Endodermal cell (in vitro differentiated cells): Measurements from ENCODE around the gene YWHAQ. TPM values are rescaled to one million over a fixed set of nuclear protein-coding genes. Genes with fewer than 3 reads are reported as not detected.
A peak's percentile ranks its signal among the peaks of the same experiment; 100 is the strongest.

Experiments used
- DNase-seq: peaks from one replicate; pipeline ENCODE4 v3.0.0-alpha.2; 2017
- H3K27ac ChIP-seq: 2 replicates; pipeline ENCODE4 v1.5.1; 2013; ENCODE audit warnings: mild to moderate bottlenecking, low read depth, low read length, moderate library complexity
- H3K27me3 ChIP-seq: 2 replicates; pipeline ENCODE4 v1.6.1; 2013; ENCODE audit warnings: mild to moderate bottlenecking, low read length, moderate library complexity; ENCODE audit not compliant: insufficient read depth, control insufficient read depth, poor library complexity, severe bottlenecking
- H3K36me3 ChIP-seq: 2 replicates; pipeline ENCODE4 v1.7.0; 2013; ENCODE audit warnings: mild to moderate bottlenecking, low read length, moderate library complexity; ENCODE audit not compliant: control insufficient read depth, insufficient read depth
- H3K4me1 ChIP-seq: one replicate; pipeline ENCODE4 v1.7.0; 2013; ENCODE audit warnings: low read length; ENCODE audit not compliant: control insufficient read depth, insufficient read depth
- H3K4me3 ChIP-seq: 2 replicates; pipeline ENCODE4 v1.5.1; 2013; ENCODE audit warnings: mild to moderate bottlenecking, low read length, moderate library complexity
- H3K9ac ChIP-seq: 2 replicates; pipeline ENCODE4 v1.6.1; 2013; ENCODE audit warnings: mild to moderate bottlenecking, low read length, moderate library complexity; ENCODE audit not compliant: poor library complexity, severe bottlenecking; ENCODE audit errors: extremely low read depth
- H3K9me3 ChIP-seq: 2 replicates; pipeline ENCODE4 v1.6.1; 2013; ENCODE audit warnings: mild to moderate bottlenecking, low read length, moderate library complexity; ENCODE audit not compliant: control insufficient read depth
- H3K27ac Mint-ChIP-seq: 2 replicates; pipeline ENCODE4 v1.8.0; 2020; ENCODE audit warnings: mixed read lengths
- H3K27me3 Mint-ChIP-seq: 2 replicates; pipeline ENCODE4 v1.8.0; 2021; ENCODE audit warnings: mild to moderate bottlenecking, mixed read lengths; ENCODE audit not compliant: insufficient read depth
- H3K36me3 Mint-ChIP-seq: 2 replicates; pipeline ENCODE4 v1.8.0; 2020; ENCODE audit warnings: low read depth, mixed read lengths
- H3K4me1 Mint-ChIP-seq: 2 replicates; pipeline ENCODE4 v1.8.0; 2020; ENCODE audit warnings: mixed read lengths
- H3K4me3 Mint-ChIP-seq: 2 replicates; pipeline ENCODE4 v1.8.0; 2020; ENCODE audit warnings: mild to moderate bottlenecking, moderate library complexity, mixed read lengths
- H3K9me3 Mint-ChIP-seq: 2 replicates; pipeline ENCODE4 v1.8.0; 2020; ENCODE audit warnings: mild to moderate bottlenecking, mixed read lengths
- CTCF ChIP-seq: fragments of 200-600 bp; sonication (generic); conservative IDR thresholded peaks from 2 replicates; pipeline ENCODE4 v1.5.0; 2021; ENCODE audit warnings: antibody characterized with exemption, mild to moderate bottlenecking
- WGBS, 2 experiments: methylation state at CpG; one replicate each; pipeline versions ENCODE4 v1.1.5 to v1.1.7; 2013; ENCODE audit warnings: missing lambda C conversion rate in 2 of 2, mixed read lengths in 1 of 2; ENCODE audit not compliant: insufficient coverage in 1 of 2, insufficient read length in 1 of 2; 5-methylcytosine and 5-hydroxymethylcytosine counted together
- total RNA-seq, 2 donors: library from RNA; stranded (reverse); fragmentation: NEBNext Ultra II Directional in 1 of 2; extraction: Animal tissue kit (Norgen Biotek cat#: 25700) in 1 of 2; gene quantifications; 2 replicates in 1 of 2; 3 replicates in 1 of 2; pipeline ENCODE4 v1.2.1, GENCODE V29; 2021

Gene YWHAQ
- total RNA-seq, 2 donors from 2014 or later, result 357 to 374 TPM

DNA sequence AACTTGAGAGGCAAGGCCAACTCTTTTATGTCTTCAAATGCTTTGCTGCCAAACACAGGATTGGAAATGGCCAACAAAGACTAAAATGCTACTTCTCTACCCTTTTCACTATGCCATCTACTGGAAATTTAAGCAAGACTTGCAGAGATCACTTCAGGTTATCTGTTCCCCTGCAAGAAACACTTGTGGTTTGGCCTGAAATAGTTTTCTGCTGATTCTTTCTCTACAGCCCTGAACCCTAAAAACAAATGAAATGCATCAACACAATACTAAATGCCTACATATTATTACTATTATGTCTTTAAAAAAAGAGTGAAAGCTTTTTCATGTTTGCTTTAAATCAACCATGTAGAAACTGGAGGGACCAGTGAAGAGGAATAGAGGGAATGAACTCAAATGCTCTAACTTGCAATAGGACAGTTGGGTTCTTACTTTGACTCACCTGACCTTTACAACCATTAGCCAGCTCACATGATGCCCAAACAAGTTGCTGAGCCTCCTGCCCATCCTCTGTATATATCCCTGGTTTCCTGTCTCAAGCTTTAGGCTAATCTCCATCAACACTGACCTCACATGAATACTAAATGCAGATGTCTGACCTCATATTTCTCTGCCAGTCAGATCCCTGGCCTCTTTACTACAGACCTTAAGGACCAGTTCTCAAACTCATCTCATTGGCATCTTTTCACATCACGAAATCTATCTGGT is 57.6 kb downstream of the YWHAQ start:
- no peak for TF ChIP-seq CTCF
- Histone ChIP-seq H3K27me3 (no peaks in the 10 kb centered on the region), H3K9me3 (no peaks in the 10 kb centered on the region), H3K27ac (no peak overlapping the region), H3K9ac (no peak overlapping the region), H3K4me1 (peaks cover 4% of the 10 kb centered on the region), H3K4me3 (no peak overlapping the region), H3K36me3 (no peaks in the 10 kb centered on the region)
- no peaks in the 10 kb centered on the region for H3K27me3 Mint-ChIP-seq
- DNase-seq, result no peak
- H3K4me1 Mint-ChIP-seq, result peaks cover 27% of the 10 kb centered on the region
- H3K27ac Mint-ChIP-seq, result peak overlapping the region; percentile 48
- H3K36me3 Mint-ChIP-seq, result peaks cover 2% of the 10 kb centered on the region
- no peaks in the 10 kb centered on the region for H3K9me3 Mint-ChIP-seq
- 83% methylated on average over 1 of the region's 1 CpG; no CpG with 5 or more reads in 1 of the 2 experiments for WGBS, 2 experiments
- no peak overlapping the region for H3K4me3 Mint-ChIP-seq

- peaks cover 25% of the 10 kb centered on the region for H3K4me1 Mint-ChIP-seq
- WGBS, 2 experiments, result 95 to 100% methylated on average over 3 to 4 of the region's 4 CpGs
- no peak overlapping the region for H3K27ac Mint-ChIP-seq
- Histone ChIP-seq H3K27ac (no peak overlapping the region), H3K36me3 (no peaks in the 10 kb centered on the region), H3K9me3 (no peaks in the 10 kb centered on the region), H3K4me1 (peaks cover 4% of the 10 kb centered on the region), H3K27me3 (no peaks in the 10 kb centered on the region), H3K9ac (no peak overlapping the region), H3K4me3 (no peak overlapping the region)
- no peaks in the 10 kb centered on the region for H3K27me3 Mint-ChIP-seq
- no peak for TF ChIP-seq CTCF
- H3K36me3 Mint-ChIP-seq, result no peaks in the 10 kb centered on the region
- no peak overlapping the region for H3K4me3 Mint-ChIP-seq
- no peaks in the 10 kb centered on the region for H3K9me3 Mint-ChIP-seq
- DNase-seq, result no peak
Measured at GRCh38 chr2:9570182-9571060, 60.4 kb downstream of the YWHAQ start.

DNA sequence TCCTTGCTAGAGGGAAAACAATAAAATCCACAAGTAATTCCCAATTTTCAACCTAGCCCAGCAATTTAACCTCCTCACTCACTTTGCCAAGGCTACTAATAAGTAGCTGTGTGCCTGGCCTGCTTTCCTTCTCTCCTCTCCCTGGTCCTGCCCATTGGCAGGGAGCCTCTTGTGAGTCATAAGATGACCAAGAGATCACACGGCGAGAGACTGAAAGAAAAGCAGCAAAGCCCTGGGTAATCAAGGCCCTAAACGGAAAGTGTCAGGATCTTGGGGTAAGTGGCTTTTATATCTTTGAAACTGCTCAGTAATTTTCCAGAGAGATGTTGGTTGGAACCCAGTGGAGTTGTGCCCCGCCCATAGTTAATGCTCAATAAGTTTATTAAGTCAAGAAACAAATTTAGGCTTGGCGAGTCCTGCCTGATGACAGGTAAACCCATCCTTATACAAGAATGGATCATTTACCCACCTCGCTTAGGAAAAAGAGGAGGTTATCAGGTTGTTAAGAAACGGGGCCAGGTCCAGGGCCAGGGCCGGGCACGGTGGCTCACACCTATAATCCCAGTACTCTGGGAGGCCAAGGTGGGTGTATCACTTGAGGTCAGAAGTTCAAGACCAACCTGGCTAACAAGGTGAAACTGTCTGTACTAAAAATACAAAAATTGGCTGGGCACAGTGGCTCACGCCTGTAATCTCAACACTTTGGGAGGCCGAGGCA is 65.2 kb downstream of the YWHAQ start:
- Histone ChIP-seq H3K27me3 (no peaks in the 10 kb centered on the region), H3K4me3 (no peak overlapping the region), H3K4me1 (no peaks in the 10 kb centered on the region), H3K9me3 (no peaks in the 10 kb centered on the region), H3K27ac (no peak overlapping the region), H3K9ac (no peak overlapping the region), H3K36me3 (no peaks in the 10 kb centered on the region)
- H3K4me1 Mint-ChIP-seq, result peaks cover 5% of the 10 kb centered on the region
- H3K27ac Mint-ChIP-seq, result peak overlapping the region; percentile 26
- no peak for DNase-seq
- TF ChIP-seq CTCF, result no peak
- no peak overlapping the region for H3K4me3 Mint-ChIP-seq
- no peaks in the 10 kb centered on the region for H3K9me3 Mint-ChIP-seq
- 90 to 98% methylated on average over 5 to 11 of the region's 11 CpGs for WGBS, 2 experiments
- H3K27me3 Mint-ChIP-seq, result no peaks in the 10 kb centered on the region
- peaks cover 1% of the 10 kb centered on the region for H3K36me3 Mint-ChIP-seq
